AG09309 (cell line): ENCODE measurements around the gene USP4.

Experiments
- DNase-seq: peaks from one replicate; pipeline ENCODE4 v3.0.0-alpha.2; 2010; ENCODE audit warnings: low read depth
- H3K4me3 ChIP-seq: 2 replicates; pipeline ENCODE4 v1.5.1; 2011; ENCODE audit warnings: mild to moderate bottlenecking, low read depth, low read length, moderate library complexity; ENCODE audit not compliant: control insufficient read depth
- CTCF ChIP-seq: IDR thresholded peaks from 2 replicates; pipeline ENCODE4 v1.5.1; 2011; ENCODE audit warnings: mild to moderate bottlenecking, low read depth, low read length, inconsistent platforms; ENCODE audit not compliant: insufficient read depth, control insufficient read depth; ENCODE audit errors: missing control alignments

USP4 gene

GRCh38 chr3:49266410-49267095 lies 73.3 kb downstream of the USP4 start:
- TF ChIP-seq CTCF: no peak
- DNase-seq: no peak
- no peak overlapping the region for H3K4me3 ChIP-seq

- no peak overlapping the region for H3K4me3 ChIP-seq
- no peak for DNase-seq
- TF ChIP-seq CTCF: no peak
Measured at GRCh38 chr3:49265661-49266386, 74.0 kb downstream of the USP4 start.

GRCh38 chr3:49263159-49263889 lies 76.5 kb downstream of the USP4 start:
- H3K4me3 ChIP-seq: no peak overlapping the region

GRCh38 chr3:49260806-49261324 lies 79.0 kb downstream of the USP4 start:
- no peak for TF ChIP-seq CTCF
- H3K4me3 ChIP-seq: no peak overlapping the region
- no peak for DNase-seq

More at GRCh38 chr3:49263159-49263889, 76.5 kb downstream of the USP4 start:
- no peak for TF ChIP-seq CTCF
- no peak for DNase-seq

GRCh38 chr3:49257187-49257586 lies 82.7 kb downstream of the USP4 start:
- DNase-seq: no peak
- no peak for TF ChIP-seq CTCF
- H3K4me3 ChIP-seq: no peak overlapping the region

GRCh38 chr3:49255718-49256511 lies 83.9 kb downstream of the USP4 start:
- DNase-seq: no peak
- H3K4me3 ChIP-seq: no peak overlapping the region
- no peak for TF ChIP-seq CTCF
